Keratinocyte (primary cell): ENCODE results near the gene VCX3B.

Experiments used
- CTCF ChIP-seq, 3 experiments: IDR thresholded peaks in 1 of 3; conservative IDR thresholded peaks in 1 of 3; optimal IDR thresholded peaks in 1 of 3; 2 replicates in 2 of 3; 3 replicates in 1 of 3; pipeline versions ENCODE3 to v1.5.1; 2011; ENCODE audit warnings: low read length in 3 of 3, mild to moderate bottlenecking in 3 of 3, moderate library complexity in 2 of 3, control low read depth in 1 of 3, inconsistent platforms in 1 of 3; ENCODE audit not compliant: insufficient read depth in 2 of 3; ENCODE audit errors: extremely low read depth in 1 of 3
- EZH2 ChIP-seq: IDR thresholded peaks from one replicate; pipeline ENCODE4 v1.6.1; 2012; ENCODE audit warnings: inconsistent platforms, mild to moderate bottlenecking, low read length, moderate library complexity

- no peak for TF ChIP-seq EZH2
- no peak for TF ChIP-seq CTCF (optimal IDR thresholded peaks at IDR 0.05 in 1 of 3, IDR thresholded peaks at IDR 0.05 in 1 of 3, conservative IDR thresholded peaks at IDR 0.05 in 1 of 3; ENCODE audit: extremely low read depth in 1 of 3, insufficient read depth in 2 of 3, low read length in 3 of 3)
These were observed 32.2 kb upstream of the VCX3B start for GRCh38 chrX:8432396-8432795.
